GM12878 (cell line): Measurements from ENCODE around the gene TRIM47. TPM values are rescaled to one million over a fixed set of nuclear protein-coding genes. Genes with fewer than 3 reads are reported as not detected.

Experiments used
- ATAC-seq: fragments of 200-7000 bp; cut with Tn5 transposase; 3 replicates; pipeline ENCODE4 v1.9.1; 2020; ENCODE audit warnings: mild to moderate bottlenecking, moderate library complexity
- BruUV-seq: library from RNA; stranded (reverse); fragments of 400-500 nt; replicated peaks from 2 replicates; lab custom pipeline; 2021; lab: Mats Ljungman, UMichigan
- CTCF ChIA-PET: fragments of 300-600 bp; sonication (Branson Sonifier 250); formaldehyde crosslinking; extraction: SDS; loops from one replicate; lab custom pipeline; 2021; ENCODE audit warnings: inconsistent platforms; lab: Yijun Ruan, JAX
- POLR2A ChIA-PET: fragments of 350-600 bp; formaldehyde crosslinking; extraction: SDS; loops from one replicate; lab custom pipeline; 2021; ENCODE audit warnings: inconsistent platforms; lab: Charles Lee
- RAD21 ChIA-PET: fragments of 300-600 bp; sonication (Branson Sonifier 250); formaldehyde crosslinking; loops from one replicate; lab custom pipeline; 2023; ENCODE audit warnings: antibody characterized with exemption; ENCODE audit not compliant: unreplicated experiment; lab: Charles Lee
- SMC1A ChIA-PET: fragments of 300-600 bp; sonication (Branson Sonifier 250); formaldehyde crosslinking; loops from one replicate; lab custom pipeline; 2023; ENCODE audit not compliant: unreplicated experiment, uncharacterized antibody; lab: Charles Lee
- DNase-seq: peaks from one replicate; pipeline ENCODE4 v3.0.0-alpha.2; 2011; ENCODE audit warnings: low read depth, low spot score
- FAIRE-seq: peaks from 3 replicates; lab custom pipeline; 2011; peaks lifted over from hg19 to GRCh38; lab: Jason Lieb, UNC
- H2AFZ ChIP-seq: 2 replicates; pipeline ENCODE4 v1.6.0; 2011; ENCODE audit warnings: low read depth, low read length, control low read depth; ENCODE audit not compliant: control insufficient read depth
- H3K27ac ChIP-seq: 2 replicates; pipeline ENCODE4 v1.5.1; 2011; ENCODE audit warnings: control low read depth; ENCODE audit not compliant: control insufficient read depth, insufficient read depth
- H3K27me3 ChIP-seq, 2 experiments: replicated peaks in 1 of 2; 2 replicates each; pipeline versions ENCODE4 v1.6.0 to v1.6.1; 2011; ENCODE audit warnings: low read length in 1 of 2; ENCODE audit not compliant: control insufficient read depth in 2 of 2, insufficient read depth in 2 of 2
- H3K36me3 ChIP-seq, 2 experiments: 2 replicates each; pipeline ENCODE4 v1.5.1; 2011; ENCODE audit warnings: low read length in 1 of 2; ENCODE audit not compliant: control insufficient read depth in 2 of 2, insufficient read depth in 2 of 2
- H3K4me1 ChIP-seq: 2 replicates; pipeline ENCODE4 v1.6.1; 2011; ENCODE audit warnings: mild to moderate bottlenecking, low read length, moderate library complexity, mixed read lengths; ENCODE audit not compliant: control insufficient read depth, insufficient read depth
- H3K4me2 ChIP-seq: 2 replicates; pipeline ENCODE4 v1.6.0; 2011; ENCODE audit warnings: control low read depth; ENCODE audit not compliant: control insufficient read depth, insufficient read depth
- H3K4me3 ChIP-seq: fragments of 200-600 bp; sonication (generic); 2 replicates; pipeline ENCODE4 v1.5.1; 2016
- H3K79me2 ChIP-seq: 2 replicates; pipeline ENCODE4 v1.6.0; 2011; ENCODE audit warnings: low read length; ENCODE audit not compliant: control insufficient read depth, insufficient read depth
- H3K9ac ChIP-seq: 2 replicates; pipeline ENCODE4 v1.8.0; 2011; ENCODE audit warnings: low read length, control low read depth, mixed read lengths; ENCODE audit not compliant: control insufficient read depth, insufficient read depth
- H3K9me3 ChIP-seq: replicated peaks from 3 replicates; pipeline ENCODE4 v1.5.1; 2011; ENCODE audit warnings: mild to moderate bottlenecking, low read length; ENCODE audit not compliant: control insufficient read depth, insufficient read depth
- H4K20me1 ChIP-seq: 2 replicates; pipeline ENCODE4 v1.6.0; 2011; ENCODE audit not compliant: control insufficient read depth, insufficient read depth
- CEBPZ ChIP-seq: fragments of 150-350 bp; IDR thresholded peaks from 2 replicates; pipeline ENCODE4 v1.6.1; 2016; ENCODE audit warnings: low read depth, low read length
- GABPA ChIP-seq: IDR thresholded peaks from 2 replicates; pipeline ENCODE4 v1.6.1; 2014; ENCODE audit warnings: antibody characterized with exemption, low read depth, mild to moderate bottlenecking, inconsistent platforms
- IKZF1 ChIP-seq: fragments of 450-650 bp; conservative IDR thresholded peaks from 2 replicates; pipeline ENCODE4 v1.6.1; 2017; ENCODE audit warnings: antibody characterized with exemption, mild to moderate bottlenecking
- JUNB ChIP-seq: IDR thresholded peaks from 2 replicates; pipeline ENCODE4 v1.6.1; 2016; ENCODE audit warnings: antibody characterized with exemption, mild to moderate bottlenecking
- KAT2A ChIP-seq: conservative IDR thresholded peaks from 2 replicates; pipeline ENCODE4 v1.6.1; 2011; ENCODE audit warnings: low read depth, low read length; ENCODE audit not compliant: control insufficient read depth
- MAX ChIP-seq: IDR thresholded peaks from 2 replicates; pipeline ENCODE4 v1.6.1; 2012; ENCODE audit warnings: low read depth, low read length, improper control_type of control experiment
- MXI1 ChIP-seq: fragments of 150-350 bp; IDR thresholded peaks from 2 replicates; pipeline ENCODE4 v1.6.1; 2011; ENCODE audit warnings: low read depth, mild to moderate bottlenecking, inconsistent platforms, low read length, improper control_type of control experiment
- MYC ChIP-seq: IDR thresholded peaks from 2 replicates; pipeline ENCODE4 v1.6.1; 2011; ENCODE audit warnings: mild to moderate bottlenecking, low read length, moderate library complexity, inconsistent platforms; ENCODE audit not compliant: insufficient read depth, insufficient replicate concordance, insufficient read length, severe bottlenecking
- NFYA ChIP-seq: IDR thresholded peaks from 2 replicates; pipeline ENCODE4 v1.6.1; 2011; ENCODE audit warnings: low read depth, mild to moderate bottlenecking, low read length, improper control_type of control experiment, borderline replicate concordance
- RAD51 ChIP-seq: fragments of 450-650 bp; IDR thresholded peaks from 2 replicates; pipeline ENCODE4 v1.6.1; 2016; ENCODE audit warnings: moderate library complexity, mild to moderate bottlenecking, inconsistent platforms
- SMC3 ChIP-seq: IDR thresholded peaks from 2 replicates; pipeline ENCODE4 v1.6.1; 2011; ENCODE audit warnings: low read length, improper control_type of control experiment, borderline replicate concordance
- SP1 ChIP-seq: IDR thresholded peaks from one replicate; pipeline ENCODE4 v1.6.1; 2011; ENCODE audit warnings: low read depth, low read length
- WRNIP1 ChIP-seq: IDR thresholded peaks from 2 replicates; pipeline ENCODE4 v1.6.1; 2011; ENCODE audit warnings: low read depth, low read length, improper control_type of control experiment, borderline replicate concordance
- ZNF217 ChIP-seq: fragments of 450-650 bp; IDR thresholded peaks from 2 replicates; pipeline ENCODE4 v1.6.1; 2017; ENCODE audit warnings: antibody characterized with exemption, mild to moderate bottlenecking
- ZNF24 ChIP-seq: fragments of 450-650 bp; IDR thresholded peaks from 2 replicates; pipeline ENCODE4 v1.6.1; 2017; ENCODE audit warnings: antibody characterized with exemption, mild to moderate bottlenecking
- ZNF687 ChIP-seq: fragments of 450-650 bp; IDR thresholded peaks from 2 replicates; pipeline ENCODE4 v1.6.1; 2017; ENCODE audit warnings: mild to moderate bottlenecking, moderate library complexity
- WGBS: methylation state at CpG from one replicate; pipeline ENCODE4 v1.1.6; 2016; ENCODE audit warnings: low lambda C conversion rate; ENCODE audit not compliant: insufficient replicate concordance, insufficient coverage; ENCODE audit errors: missing lambda C conversion rate; 5-methylcytosine and 5-hydroxymethylcytosine counted together
- in situ Hi-C: fragments of 300-500 bp; cut with MboI; formaldehyde crosslinking; loops from 9 replicates; pipeline ENCODE4 v1.14.3; 2018; ENCODE audit warnings: mixed read lengths
- intact Hi-C: fragments of 100-400 bp; cut with micrococcal nuclease; formaldehyde crosslinking; loops from one replicate; pipeline ENCODE4 v1.14.2; 2022; ENCODE audit not compliant: unreplicated experiment
- polyA plus RNA-seq, 11 experiments: library from polyadenylated mRNA; depleted of rRNA in 4 of 11; unstranded in 6 of 11; stranded (reverse) in 5 of 11; fragments of >200 nt; fragmentation: Nextera tagmentation in 4 of 11; fragmentation: Illumina TruSeq in 1 of 11; extraction: Ambion mirVana in 4 of 11; extraction: Trizol in 1 of 11; gene quantifications; 1 replicate in 1 of 11; 2 replicates in 10 of 11; pipeline versions ENCODE4 v1.2.1 to v1.2.3, GENCODE V29; 2011 to 2016; ENCODE audit warnings: inconsistent platforms in 2 of 11, missing spikeins in 2 of 11, low read depth in 1 of 11
- total RNA-seq, 4 experiments: library from RNA; depleted of rRNA in 3 of 4; stranded (reverse); fragments of >200 nt in 3 of 4; fragmentation: Illumina TruSeq in 1 of 4; extraction: Trizol in 1 of 4; gene quantifications; 2 replicates each; pipeline versions ENCODE4 v1.2.1 to v1.2.3, GENCODE V29; 2013 to 2021

TRIM47 gene
- total and polyA plus RNA-seq, 10 of the 15 experiments (the other 5 are each of a cell fraction or from before 2014, with no cell fraction given) = 0.35 to 9.7 (median 5.3) TPM

GRCh38 chr17:75850928-75851692 lies 27.3 kb downstream of the TRIM47 start:
- Histone ChIP-seq H3K27ac (no peak overlapping the region), H3K27me3 (no peaks in the 10 kb centered on the region), H3K4me1 (peaks cover 6% of the 10 kb centered on the region), H3K79me2 (peaks cover 16% of the 10 kb centered on the region), H3K36me3 (peaks cover 3 to 9% of the 10 kb centered on the region in 2 experiments), H3K9ac (no peak overlapping the region), H4K20me1 (no peaks in the 10 kb centered on the region), H3K4me2 (no peak overlapping the region), H2AFZ (no peak overlapping the region), H3K4me3 (no peak overlapping the region), H3K9me3 (no peaks in the 10 kb centered on the region)
- RAD21 ChIA-PET = interaction anchor here (1.4 to 1.6 kb wide), 2 partner anchors 87 to 97 kb away, joined by 3 read pairs; no protein-coding TSS in a partner anchor
- no TSS peak for BruUV-seq
- no peak for ATAC-seq
- no peak for FAIRE-seq
- in situ Hi-C loops (no loop called here), intact Hi-C loops (no loop called here)
- WGBS = 91% methylated on average over 12 of the region's 12 CpGs
- DNase-seq = no peak
- SMC1A ChIA-PET = interaction anchor here (0.7 kb wide), 1 partner anchor 10 kb away, joined by 3 read pairs; no protein-coding TSS in a partner anchor
- POLR2A ChIA-PET = interaction anchor here (1.0 kb wide), 1 partner anchor 7 kb away, joined by 5 read pairs; no protein-coding TSS in a partner anchor
- CTCF ChIA-PET = interaction anchor here (0.6 to 8.7 kb wide), 3 partner anchors 7 to 410 kb away, joined by 3 to 117 read pairs (median 4); partner anchors contain the start of gene WBP2
- TF ChIP-seq ZNF24 (no peak), ZNF687 (no peak), IKZF1 (no peak), MAX (no peak), WRNIP1 (no peak), CEBPZ (no peak), SP1 (no peak), JUNB (no peak), MYC (no peak), MXI1 (no peak), ZNF217 (no peak), KAT2A (no peak), GABPA (no peak), NFYA (no peak), RAD51 (no peak), SMC3 (no peak)
